Keratinocyte (primary cell): Measurements from ENCODE around the gene GOSR1.

Experiments
- EZH2 ChIP-seq: IDR thresholded peaks from one replicate; pipeline ENCODE4 v1.6.1; 2012; ENCODE audit warnings: inconsistent platforms, mild to moderate bottlenecking, low read length, moderate library complexity
- TF ChIP-seq, protein P1 (sequence below), 3 experiments: IDR thresholded peaks in 1 of 3; conservative IDR thresholded peaks in 1 of 3; optimal IDR thresholded peaks in 1 of 3; 2 replicates in 2 of 3; 3 replicates in 1 of 3; pipeline versions ENCODE3 to v1.5.1; 2011; ENCODE audit warnings: low read length in 3 of 3, mild to moderate bottlenecking in 3 of 3, moderate library complexity in 2 of 3, control low read depth in 1 of 3, inconsistent platforms in 1 of 3; ENCODE audit not compliant: insufficient read depth in 2 of 3; ENCODE audit errors: extremely low read depth in 1 of 3

DNA sequence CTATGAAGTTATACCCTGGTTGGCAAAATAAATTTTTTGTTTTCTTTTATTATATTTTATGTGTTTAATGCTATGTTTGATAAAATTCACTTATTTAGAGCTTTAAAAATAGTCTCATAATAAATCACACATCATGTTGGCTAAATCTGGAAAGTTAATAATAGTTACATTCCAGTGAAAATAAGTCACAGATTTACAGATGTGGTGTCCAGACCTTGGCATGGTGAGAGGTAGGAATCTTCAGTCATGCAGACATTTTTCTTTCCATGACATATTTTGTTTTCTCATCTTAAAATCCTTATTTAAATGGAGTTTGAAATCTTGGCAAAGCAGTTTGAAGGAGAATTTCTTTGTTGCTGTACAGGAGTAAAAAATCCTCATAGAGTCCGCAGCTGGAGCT lies 48.1 kb upstream of the GOSR1 start:
- TF ChIP-seq, protein P1, sequence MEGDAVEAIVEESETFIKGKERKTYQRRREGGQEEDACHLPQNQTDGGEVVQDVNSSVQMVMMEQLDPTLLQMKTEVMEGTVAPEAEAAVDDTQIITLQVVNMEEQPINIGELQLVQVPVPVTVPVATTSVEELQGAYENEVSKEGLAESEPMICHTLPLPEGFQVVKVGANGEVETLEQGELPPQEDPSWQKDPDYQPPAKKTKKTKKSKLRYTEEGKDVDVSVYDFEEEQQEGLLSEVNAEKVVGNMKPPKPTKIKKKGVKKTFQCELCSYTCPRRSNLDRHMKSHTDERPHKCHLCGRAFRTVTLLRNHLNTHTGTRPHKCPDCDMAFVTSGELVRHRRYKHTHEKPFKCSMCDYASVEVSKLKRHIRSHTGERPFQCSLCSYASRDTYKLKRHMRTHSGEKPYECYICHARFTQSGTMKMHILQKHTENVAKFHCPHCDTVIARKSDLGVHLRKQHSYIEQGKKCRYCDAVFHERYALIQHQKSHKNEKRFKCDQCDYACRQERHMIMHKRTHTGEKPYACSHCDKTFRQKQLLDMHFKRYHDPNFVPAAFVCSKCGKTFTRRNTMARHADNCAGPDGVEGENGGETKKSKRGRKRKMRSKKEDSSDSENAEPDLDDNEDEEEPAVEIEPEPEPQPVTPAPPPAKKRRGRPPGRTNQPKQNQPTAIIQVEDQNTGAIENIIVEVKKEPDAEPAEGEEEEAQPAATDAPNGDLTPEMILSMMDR (optimal IDR thresholded peaks at IDR 0.05 in 1 of 3, IDR thresholded peaks at IDR 0.05 in 1 of 3, conservative IDR thresholded peaks at IDR 0.05 in 1 of 3; ENCODE audit: extremely low read depth in 1 of 3, insufficient read depth in 2 of 3, low read length in 3 of 3): no peak
- TF ChIP-seq EZH2: no peak
